GM21723 (cell line): Measurements from ENCODE around the gene LLCFC1.

Experiments used
- ATAC-seq: cut with Tn5 transposase; IDR thresholded peaks from one replicate; pipeline ENCODE4 v1.9.1; 2021; ENCODE audit warnings: mild to moderate bottlenecking, moderate library complexity; ENCODE audit not compliant: unreplicated experiment

LLCFC1 gene

DNA sequence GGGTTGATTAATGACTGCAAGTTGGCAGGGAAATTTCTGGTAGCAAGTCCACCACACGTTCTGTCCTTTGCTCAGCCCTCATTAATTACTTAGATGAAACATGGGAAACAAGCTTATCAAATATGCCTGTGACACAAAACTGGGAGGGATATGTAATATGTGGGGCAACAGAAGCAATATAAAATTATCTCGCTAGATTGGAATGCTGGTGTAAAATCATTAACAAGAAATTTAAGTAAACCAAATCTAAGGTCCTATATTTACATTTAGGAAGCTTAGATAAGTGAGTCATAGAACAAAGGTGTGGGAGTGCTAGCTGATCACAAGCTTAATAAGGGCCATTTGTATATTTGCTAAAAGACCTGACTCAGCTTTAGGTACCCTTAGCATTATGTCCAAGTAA is 29.3 kb upstream of the LLCFC1 start:
- ATAC-seq, result no peak

DNA sequence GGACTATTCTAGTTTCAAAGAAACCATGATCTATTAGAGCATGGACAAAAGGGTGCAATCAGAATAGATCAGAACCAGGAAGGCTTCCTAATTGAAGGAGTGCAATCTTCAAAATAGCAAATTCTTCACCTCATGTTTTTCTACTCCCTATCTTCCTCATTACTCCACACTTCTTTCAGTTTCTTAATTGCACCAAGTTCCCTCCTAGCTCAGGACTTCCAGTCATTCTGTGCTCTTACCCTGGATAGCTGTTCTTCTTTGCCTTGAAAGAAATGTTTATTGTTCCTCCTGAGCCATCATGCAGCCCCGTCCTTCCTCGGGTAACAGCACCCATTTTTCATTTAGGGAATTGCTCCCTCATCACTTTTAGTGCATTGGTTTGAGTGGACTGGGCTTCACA is 28.8 kb upstream of the LLCFC1 start:
- ATAC-seq, result no peak

DNA sequence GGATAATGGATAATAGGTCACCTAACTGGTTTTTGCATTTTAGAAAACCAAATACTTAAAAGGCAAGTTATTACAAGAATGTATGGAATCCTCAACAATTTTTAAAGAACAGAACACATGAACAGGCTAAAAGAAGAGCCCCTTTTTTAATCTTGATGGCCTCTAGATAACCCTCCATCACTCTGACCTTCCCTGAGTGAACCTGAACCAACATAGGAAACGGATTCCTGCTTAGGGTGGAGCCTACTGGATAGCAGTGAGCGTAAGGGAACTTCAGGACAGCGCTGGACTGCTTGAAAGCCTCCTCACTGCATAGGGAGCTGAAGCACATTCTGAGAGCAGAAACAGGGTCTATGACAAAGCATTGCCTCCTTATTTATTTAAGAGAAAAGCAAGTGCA is 26.2 kb upstream of the LLCFC1 start:
- no peak for ATAC-seq

DNA sequence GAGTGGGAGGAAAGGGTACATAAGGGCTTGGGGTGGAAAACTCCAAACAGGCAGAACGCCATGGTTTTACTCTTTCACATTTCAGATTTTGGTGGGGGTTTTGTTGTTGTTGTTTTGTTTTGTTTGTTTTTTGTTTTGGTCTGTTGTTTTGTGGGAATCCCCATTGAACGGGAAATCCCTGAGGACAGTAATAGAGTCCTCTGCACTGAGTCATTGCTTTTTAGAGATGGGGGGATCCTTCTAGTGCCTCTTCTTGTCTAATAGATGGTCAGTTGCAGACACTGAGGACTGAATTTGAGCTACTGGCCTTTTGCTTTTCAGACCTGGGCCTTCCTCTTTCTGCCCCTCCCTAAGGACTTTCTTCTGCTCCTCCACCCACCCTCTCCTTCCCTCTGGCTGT is 25.7 kb upstream of the LLCFC1 start:
- ATAC-seq, result no peak

DNA sequence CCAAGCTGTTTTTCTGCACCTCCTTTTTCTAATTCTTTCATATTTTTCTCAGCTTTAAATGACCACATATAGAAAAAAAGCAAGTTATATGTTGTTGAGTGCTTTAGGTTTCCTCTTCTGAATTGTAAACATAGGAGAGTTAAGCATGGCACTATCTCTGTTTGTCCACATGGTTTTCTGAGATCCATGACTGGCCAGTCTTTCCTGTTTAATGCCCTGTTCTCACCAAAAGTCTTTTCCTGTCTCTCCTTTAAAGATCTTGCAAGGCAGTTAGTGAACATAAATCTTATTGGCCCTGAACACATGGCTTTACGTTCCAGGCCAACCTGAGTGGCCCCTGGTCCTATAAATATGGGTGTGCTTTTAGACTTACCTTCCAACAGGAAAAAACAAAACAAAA is 25.2 kb upstream of the LLCFC1 start:
- no peak for ATAC-seq

DNA sequence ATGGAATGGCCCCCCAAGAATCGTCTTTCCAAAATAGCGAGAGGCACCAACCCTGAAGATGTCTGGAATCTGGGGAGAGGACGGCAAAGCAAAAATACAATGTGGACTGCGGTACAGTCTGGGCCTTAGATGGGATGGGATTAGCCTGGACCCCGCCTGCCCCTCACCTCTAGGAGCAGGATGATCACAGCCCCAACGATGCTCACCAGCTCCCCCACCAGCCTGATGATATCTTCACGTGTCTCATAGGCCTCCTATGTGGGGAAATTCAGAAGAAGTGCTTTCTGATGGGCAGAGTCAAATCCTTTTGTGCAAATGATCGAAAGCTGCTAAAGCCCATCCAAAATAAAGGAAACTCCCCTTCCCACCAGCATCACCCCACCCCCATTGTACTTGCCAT is 24.0 kb upstream of the LLCFC1 start:
- ATAC-seq, result no peak

DNA sequence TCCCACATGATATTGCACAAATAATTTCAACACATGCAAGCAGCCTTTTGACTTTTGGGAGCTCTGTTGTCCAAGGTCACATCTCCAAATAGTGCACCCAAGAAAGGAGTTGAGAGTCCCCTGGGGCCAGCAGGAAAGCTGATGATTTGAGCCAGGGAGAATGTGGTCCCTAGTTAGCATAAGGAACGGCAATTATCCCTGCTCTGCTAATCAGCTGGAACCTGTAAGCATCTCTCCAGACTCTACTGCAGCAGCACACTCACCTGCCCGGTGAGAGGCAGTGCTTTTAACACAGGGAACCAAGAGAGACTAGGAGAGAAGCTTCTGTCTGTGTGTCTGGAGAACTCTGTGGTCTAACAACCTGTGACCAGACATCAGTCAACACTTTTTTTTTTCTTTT is 22.8 kb upstream of the LLCFC1 start:
- no peak for ATAC-seq

DNA sequence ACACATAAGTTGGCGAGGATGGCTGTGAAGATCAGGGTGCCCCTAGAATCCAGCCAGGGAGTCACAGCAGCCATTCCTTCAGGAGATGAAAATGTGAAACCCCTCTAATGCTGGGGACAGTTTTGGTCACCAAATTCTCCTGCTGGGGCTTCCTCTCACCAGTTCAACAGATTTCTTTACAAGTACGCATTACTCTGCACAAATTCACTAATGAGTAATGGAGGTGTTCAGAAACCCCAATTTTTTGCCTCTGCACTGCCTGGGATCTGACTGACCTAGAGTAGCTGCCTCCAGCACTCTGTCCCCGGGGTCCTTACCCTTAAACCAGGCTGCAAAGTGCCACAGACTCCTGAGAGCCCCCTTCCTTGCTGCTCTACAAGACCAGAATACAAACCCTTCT is 21.8 kb upstream of the LLCFC1 start:
- no peak for ATAC-seq

DNA sequence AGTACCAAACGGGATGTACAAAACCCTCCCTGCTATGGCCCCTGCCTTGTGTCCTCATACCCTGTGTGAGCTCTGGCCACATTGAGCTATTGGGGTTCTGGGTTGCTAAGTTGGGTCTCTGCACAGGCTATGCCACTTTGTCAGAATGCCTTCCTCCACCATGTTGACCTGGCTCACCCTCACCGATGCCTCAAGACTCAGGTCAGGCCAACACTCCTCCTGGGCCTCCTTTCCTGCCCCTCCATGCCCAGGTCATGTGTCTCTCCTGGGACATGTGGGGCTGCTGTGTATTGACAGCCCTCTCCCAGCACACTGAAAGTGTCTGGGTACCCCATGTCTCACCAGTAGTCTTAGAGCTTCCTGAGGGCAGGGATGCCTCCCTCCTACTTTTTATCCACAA is 20.4 kb upstream of the LLCFC1 start:
- ATAC-seq, result no peak

DNA sequence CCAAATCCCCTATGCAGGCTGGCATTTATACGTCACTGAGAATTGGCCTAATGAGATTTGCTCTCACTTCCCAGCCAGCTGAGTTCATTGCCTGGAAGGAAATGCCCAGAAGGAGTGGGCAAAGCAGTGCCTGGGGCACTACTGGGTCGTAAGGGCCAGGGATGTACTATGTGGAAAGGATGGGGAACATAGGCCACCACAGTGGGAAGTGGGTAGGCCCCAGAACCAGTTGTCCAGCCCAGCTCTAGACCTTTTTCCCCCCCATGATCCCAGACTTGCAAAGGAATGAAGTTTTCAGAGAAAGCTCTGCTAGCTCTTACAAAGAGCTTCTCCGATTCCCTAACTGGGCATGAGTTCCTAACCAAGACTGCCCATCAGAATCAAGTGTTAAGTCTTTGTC is 19.6 kb upstream of the LLCFC1 start:
- ATAC-seq, result no peak

DNA sequence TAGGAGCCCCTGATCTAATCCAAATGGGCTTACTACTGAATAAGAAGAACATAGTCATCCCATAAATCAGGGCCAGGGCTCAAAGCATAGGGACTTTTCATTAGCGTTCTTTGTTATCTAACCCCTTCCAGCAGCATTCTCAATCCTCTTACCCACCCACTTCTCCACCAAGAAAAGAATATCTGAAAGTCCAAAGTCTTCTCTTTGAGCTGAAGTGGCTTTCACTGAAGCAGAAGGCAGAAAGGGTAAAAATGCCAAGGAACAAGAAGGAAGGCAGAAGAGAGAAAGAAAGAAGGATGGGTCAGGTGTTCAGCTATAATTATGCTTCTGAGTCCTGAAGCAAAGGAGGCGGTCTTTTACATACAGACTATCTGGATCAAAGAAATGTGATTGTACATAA is 15.9 kb upstream of the LLCFC1 start:
- ATAC-seq, result no peak

DNA sequence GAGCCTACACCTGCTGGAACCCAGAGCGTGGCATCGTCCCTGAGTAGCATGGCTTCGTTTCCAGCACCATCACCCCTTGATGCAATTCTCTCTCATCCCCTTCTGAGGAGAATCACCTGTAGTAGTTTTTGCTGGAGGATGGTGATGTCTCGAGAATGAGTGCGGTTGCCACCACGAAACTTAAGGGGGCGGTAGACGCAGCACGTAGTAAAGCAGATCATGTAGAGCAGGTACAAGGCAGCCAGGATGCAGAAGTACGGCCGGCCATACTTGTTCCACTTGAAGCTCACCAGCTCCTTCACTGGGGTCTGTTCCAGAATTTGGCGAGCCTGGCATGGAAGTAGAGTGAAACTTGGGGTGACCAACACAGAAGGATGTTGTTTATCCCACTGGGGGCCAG is 13.9 kb upstream of the LLCFC1 start:
- no peak for ATAC-seq

DNA sequence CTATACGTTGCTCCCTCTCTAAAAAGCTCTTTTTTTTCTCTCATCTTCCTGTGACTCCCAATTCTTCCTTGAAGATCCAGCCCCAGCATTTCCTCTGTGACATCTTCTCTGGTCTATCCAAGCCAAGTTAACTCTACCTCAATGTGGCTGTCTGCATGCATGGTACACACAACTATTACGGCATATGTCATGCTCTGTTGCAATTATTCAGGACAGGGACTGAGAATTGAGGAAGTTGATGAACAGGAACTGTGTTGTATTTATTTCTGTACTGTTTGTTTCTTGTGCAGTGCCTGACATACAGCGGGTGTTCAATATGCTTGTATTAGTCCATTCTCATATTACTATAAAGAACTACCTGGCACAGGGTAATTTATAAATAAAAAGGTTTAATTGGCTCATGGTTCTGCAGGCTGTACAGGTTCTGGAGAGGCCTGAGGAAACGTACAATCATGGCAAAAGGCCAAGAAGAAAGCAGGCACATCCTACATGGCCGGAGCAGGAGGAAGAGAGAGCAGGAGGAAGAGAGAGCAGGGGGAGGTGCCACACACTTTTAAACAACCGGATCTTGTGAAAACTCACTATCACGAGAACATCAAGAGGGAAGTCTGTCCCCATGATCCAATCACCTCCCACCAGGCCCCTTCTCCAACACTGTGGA is 12.1 kb upstream of the LLCFC1 start:
- no peak for ATAC-seq

DNA sequence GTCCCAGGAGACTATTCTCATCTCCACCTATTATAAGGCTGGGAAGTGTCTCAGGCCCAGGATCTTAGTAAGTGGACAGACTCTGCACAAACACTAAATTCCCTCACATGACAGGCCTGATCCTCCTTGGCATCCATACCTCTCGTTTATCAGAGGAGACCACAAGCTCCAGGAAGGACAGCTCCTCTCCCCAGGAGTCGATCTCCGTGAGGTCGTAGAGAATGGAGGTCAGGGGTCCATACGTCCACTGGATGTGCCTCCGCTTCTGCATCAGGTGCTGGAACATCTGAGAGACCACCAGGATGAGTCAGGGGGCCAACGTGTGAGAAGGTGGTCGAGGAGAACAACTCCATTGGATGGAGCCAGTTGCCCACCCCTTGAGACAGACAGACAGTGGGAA is 11.3 kb upstream of the LLCFC1 start:
- ATAC-seq, result no peak

DNA sequence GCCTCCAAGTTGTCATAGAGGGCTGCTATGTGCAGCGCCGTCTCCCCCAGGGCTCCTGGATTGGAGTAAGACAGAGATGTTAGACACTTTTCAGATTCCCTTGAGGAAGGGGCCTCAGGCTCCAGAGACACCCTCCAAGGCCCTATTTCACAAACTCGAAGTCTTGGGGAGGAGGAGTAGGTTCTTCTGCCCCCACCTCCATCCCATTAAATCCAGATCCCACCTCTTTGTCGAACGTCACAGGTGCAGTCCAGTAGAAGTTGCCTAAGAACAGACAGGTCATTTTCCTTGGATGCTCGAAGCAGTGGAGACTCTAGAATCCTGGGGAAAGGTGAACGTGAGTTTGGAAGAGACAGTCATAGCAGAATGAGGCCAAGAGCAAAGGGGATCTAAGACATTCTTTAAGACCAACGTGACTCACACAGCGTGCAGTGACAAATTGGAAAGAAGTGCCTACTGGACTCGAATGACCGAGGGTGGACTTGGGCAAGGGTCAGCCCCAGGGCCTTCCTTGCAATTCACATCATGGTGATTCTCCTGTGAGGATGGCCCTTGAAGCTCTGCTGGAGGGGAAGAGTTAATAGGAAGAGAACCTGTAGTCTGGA is 9.1 kb upstream of the LLCFC1 start:
- ATAC-seq, result no peak

DNA sequence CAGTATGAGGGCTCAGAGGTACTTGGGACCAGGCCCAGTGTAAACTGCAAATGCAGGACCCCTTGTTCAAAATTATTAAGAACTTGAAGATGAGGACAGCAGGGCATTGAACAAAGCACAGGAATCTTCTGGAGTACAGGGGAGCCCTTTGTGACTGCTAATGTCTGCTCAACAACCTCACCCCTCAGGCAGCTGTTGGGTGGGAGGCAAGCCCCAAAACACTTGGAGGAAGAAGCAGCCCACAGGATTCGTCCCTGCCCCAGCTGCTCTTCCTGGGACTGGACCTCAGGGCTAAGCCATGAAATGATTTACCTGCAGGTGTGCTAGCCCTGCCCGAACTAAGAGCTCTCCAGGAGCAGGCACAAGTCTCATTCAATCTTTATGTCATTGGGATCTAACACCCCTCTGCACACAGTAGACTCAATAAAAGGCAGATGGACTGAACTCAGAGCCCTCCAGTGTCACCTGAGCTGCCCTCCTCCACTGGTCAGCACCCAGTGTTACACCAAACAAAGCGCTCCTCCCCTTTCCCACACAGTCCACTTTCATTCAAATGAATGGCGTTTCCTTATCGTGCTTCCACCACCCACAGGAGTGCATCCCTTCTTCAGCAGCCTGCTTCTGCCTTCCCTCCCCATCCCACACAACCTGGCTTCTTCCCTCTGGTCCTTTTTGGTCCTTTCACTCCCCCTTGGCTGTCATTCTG is 6.7 kb upstream of the LLCFC1 start:
- no peak for ATAC-seq

DNA sequence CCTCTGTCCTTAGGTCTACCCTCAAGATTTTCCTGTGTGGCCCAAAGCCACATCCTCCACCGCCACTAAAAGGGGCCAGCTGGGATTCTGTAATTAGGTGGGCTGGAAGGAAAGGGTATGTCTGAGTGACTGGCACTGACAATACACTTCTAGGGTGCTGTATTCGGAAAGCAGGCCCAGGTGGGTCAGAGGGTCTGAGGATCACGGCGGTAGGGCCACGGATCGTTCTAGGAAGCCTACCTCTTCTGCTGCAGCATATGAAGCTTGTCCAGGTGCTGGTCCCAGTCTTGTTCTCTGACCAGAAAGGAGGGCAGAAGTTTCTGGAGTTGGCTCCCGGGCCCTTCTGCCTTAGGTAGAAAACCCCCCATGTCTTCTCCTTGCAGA is 6.2 kb upstream of the LLCFC1 start:
- ATAC-seq, result no peak

DNA sequence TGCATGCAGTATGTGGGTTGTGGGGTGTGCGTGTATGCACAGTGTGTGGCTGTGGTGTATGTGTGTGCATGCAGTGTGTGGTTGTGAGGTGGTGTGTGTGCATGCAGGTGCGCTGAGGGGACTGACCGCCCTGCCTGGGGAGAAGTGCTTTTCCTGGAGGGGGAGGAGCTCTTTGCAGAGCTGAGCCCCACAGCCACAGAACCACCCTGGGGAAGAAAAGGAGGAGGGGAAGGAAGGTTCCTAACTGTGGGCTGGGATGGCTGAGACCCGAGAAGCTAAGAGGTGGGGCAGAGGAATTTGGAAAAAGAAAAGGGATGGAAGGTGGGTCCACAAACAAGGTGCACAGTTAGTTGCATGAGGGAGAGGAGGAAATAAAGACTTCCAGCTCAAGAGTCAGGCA is 5.7 kb upstream of the LLCFC1 start, which contains the start of gene TRPV5:
Gene TRPV5, minus strand, starts transcription at position 123 of the 400 bp plus-strand sequence. CDS start 287 bp downstream, outside the sequence.
- ATAC-seq, result no peak

DNA sequence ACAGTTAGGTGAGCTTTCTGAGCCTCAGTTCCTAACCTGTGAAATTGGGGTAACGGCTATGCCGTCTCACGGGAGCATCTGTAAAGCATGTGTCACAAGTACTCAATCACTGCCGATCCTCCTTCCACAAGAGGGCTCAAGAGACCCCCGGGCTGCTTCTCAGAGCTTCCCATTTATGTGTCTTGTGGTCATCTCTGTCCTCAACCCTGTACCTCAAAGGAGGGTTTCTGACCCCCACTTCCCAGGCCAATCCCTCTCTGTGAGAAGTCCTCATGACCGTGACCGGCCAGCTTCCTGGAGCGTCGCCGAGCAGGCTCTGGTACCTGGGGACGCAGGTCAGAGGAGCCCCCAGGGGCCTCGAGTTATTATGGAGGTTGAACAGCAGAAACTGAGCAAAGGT is 5.2 kb upstream of the LLCFC1 start:
- no peak for ATAC-seq

DNA sequence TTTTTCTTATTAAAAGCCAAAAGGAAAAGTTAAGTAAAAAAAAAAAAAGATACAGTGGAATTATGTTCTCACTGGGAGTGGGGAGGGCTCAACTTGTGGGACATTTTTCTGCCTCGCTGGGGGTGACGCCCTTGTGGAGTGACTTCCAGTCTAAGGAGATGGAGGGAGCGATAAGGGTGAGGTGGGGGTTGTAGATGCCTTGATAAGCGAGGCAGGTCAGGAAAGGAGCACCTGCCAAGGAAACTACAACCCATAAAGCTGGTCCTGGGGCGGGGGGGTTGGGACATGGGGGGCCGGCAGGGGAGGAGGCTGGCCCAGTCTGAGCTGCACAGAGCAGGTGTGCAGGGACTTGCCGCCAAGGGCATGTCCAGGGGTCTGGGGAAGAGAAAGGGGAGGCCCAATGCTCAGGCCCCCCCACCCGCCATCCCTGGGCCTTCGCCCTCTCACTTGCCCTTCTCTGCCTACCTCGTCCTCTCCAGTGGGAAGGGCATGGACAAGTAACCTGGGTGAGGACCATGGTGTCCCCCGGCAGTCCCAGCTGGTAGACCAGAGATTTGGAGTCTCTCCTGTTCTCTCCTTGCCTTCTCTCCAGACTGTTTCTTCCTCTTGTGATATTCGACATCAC is 3.2 kb upstream of the LLCFC1 start:
- ATAC-seq, result no peak

DNA sequence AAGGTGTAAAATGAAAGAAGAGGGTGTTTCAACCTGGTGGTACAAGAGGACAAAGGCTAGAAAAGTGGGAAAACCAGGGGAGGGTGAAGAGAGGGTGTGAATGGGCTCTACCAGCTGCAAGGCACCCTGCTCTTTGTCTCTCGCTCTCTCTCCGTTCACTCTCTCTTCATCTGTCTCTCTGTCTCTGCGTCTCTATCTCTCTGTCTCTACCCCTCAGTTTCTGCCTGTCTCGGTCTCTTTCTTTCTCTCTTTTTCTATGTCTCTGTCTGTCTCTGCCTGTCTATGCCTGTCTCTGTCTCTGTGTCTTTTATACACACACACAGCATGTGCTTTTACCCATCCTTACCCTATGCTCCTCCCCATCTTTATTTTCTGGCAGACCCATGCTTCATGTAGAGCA is 673 bp upstream of the LLCFC1 start:
- ATAC-seq, result no peak

DNA sequence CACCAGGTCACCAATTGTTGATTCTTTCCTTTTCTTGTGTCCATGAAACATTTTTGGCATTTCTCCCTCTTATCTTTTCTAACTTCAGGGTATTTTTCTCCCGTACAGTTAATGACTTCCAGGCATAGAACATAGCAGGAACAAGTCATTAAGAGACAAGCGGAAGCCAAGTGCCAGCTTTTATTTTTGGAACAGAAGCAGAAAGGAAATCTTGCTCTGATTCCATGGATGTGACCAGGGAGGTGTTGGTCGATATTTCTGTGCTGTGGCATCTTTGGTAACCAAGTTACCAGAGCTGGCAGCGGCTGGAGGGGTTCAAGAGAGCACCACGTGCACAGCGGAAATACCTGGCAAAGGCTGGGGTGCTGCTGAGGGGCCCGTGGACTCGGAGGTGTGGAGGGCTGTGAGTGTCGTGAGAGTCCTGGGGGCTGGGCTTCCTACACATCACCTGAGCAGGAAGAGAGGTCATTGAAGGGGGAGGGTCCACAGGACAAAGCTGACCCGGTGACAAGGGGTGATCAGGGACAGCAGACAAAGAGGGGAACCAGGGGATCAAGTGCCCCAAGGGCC is 1.8 kb downstream of the LLCFC1 start:
- no peak for ATAC-seq
